PC-3 (cell line): ENCODE data around the gene RASAL1.
"Not testable (repeated sequence)": the region's sequence is repeated elsewhere in the genome, so short reads cannot be mapped to it uniquely, and the experiment has no call there.

ENCODE experiments used
- CTCF ChIP-seq: fragments of 300-600 bp; sonication (generic); conservative IDR thresholded peaks from 2 replicates; pipeline ENCODE4 v1.5.1; 2017; ENCODE audit warnings: antibody characterized with exemption, low read depth, mild to moderate bottlenecking, low read length
- EZH2 ChIP-seq: fragments of 300-600 bp; sonication (generic); IDR thresholded peaks from one replicate; pipeline ENCODE4 v1.6.1; 2017; ENCODE audit warnings: antibody characterized with exemption, mild to moderate bottlenecking, low read length; ENCODE audit not compliant: unreplicated experiment
- EZH2phosphoT487 ChIP-seq: fragments of 300-600 bp; sonication (generic); IDR thresholded peaks from 2 replicates; pipeline ENCODE4 v1.6.1; 2018; ENCODE audit warnings: mild to moderate bottlenecking, antibody characterized with exemption, low read length, borderline replicate concordance

GRCh38 chr12:113117684-113118083 lies 17.9 kb downstream of the RASAL1 start:
- TF ChIP-seq EZH2, CTCF, EZH2phosphoT487: not testable (repeated sequence)
